Bronchial epithelial cell (primary cell): ENCODE data around the gene AOC2. TPM values are rescaled to one million over a fixed set of nuclear protein-coding genes. Genes with fewer than 3 reads are reported as not detected.
"Not testable (repeated sequence)": the region's sequence is repeated elsewhere in the genome, so short reads cannot be mapped to it uniquely, and the experiment has no call there.

ENCODE experiments used
- DNase-seq: peaks from one replicate; pipeline ENCODE4 v3.0.0-alpha.2; 2010; ENCODE audit warnings: low read depth
- FAIRE-seq: peaks from 2 replicates; lab custom pipeline; 2011; peaks lifted over from hg19 to GRCh38; lab: Jason Lieb, UNC
- H3K27me3 ChIP-seq: 2 replicates; pipeline ENCODE4 v1.5.1; 2011; ENCODE audit warnings: low read length; ENCODE audit not compliant: control insufficient read depth, insufficient read depth
- H3K36me3 ChIP-seq: 2 replicates; pipeline ENCODE4 v1.5.1; 2011; ENCODE audit warnings: low read length; ENCODE audit not compliant: control insufficient read depth, insufficient read depth
- H3K4me3 ChIP-seq: 2 replicates; pipeline ENCODE4 v1.5.1; 2011; ENCODE audit warnings: mild to moderate bottlenecking, low read depth, low read length, control low read depth
- total RNA-seq: library from RNA; depleted of rRNA; stranded (reverse); fragments of >200 nt; gene quantifications from 2 replicates; pipeline ENCODE4 v1.2.1, GENCODE V29; 2014
- TF ChIP-seq, protein P1 (sequence below): IDR thresholded peaks from 2 replicates; pipeline ENCODE4 v1.5.1; 2011; ENCODE audit warnings: mild to moderate bottlenecking, moderate library complexity, low read length, control low read depth, inconsistent platforms; ENCODE audit not compliant: insufficient read depth, severe bottlenecking

AOC2 gene
- total RNA-seq, 1 donor from 2014 or later = 0.79 TPM

GRCh38 chr17:42893359-42893758 is 49.0 kb downstream of the AOC2 start:
- FAIRE-seq = no peak
- no peak for DNase-seq
- Histone ChIP-seq H3K36me3 (no peaks in the 10 kb centered on the region), H3K27me3 (no peaks in the 10 kb centered on the region), H3K4me3 (no peak overlapping the region)
- TF ChIP-seq, protein P1, sequence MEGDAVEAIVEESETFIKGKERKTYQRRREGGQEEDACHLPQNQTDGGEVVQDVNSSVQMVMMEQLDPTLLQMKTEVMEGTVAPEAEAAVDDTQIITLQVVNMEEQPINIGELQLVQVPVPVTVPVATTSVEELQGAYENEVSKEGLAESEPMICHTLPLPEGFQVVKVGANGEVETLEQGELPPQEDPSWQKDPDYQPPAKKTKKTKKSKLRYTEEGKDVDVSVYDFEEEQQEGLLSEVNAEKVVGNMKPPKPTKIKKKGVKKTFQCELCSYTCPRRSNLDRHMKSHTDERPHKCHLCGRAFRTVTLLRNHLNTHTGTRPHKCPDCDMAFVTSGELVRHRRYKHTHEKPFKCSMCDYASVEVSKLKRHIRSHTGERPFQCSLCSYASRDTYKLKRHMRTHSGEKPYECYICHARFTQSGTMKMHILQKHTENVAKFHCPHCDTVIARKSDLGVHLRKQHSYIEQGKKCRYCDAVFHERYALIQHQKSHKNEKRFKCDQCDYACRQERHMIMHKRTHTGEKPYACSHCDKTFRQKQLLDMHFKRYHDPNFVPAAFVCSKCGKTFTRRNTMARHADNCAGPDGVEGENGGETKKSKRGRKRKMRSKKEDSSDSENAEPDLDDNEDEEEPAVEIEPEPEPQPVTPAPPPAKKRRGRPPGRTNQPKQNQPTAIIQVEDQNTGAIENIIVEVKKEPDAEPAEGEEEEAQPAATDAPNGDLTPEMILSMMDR = no peak

- FAIRE-seq (no peak), DNase-seq (no peak)
- no peaks in the 10 kb centered on the region for H3K36me3 ChIP-seq
- H3K4me3 ChIP-seq = no peak overlapping the region
- no peaks in the 10 kb centered on the region for H3K27me3 ChIP-seq
- TF ChIP-seq, protein P1 = no peak
Measured at GRCh38 chr17:42894283-42895184, 50.2 kb downstream of the AOC2 start.

DNA sequence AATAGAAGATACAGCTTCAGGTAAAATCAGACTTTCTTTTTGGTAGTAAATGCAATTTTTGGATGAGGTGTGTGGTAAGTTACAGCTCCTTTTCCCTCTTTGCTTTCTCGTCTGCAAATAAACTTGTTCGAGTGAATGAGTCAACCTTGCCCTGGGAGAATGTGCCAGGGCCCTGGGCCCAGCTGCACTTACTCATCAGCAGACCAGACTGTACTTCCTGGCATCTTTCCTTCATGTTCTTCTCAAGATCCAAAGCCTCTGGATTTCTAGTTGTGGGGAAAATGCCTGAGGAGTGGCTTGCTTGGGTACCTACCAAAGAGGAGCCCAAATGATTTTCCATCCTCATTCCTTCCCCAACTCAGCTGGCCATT is 50.8 kb downstream of the AOC2 start:
- FAIRE-seq = no peak
- H3K27me3 ChIP-seq = no peaks in the 10 kb centered on the region
- DNase-seq = peak; percentile 85
- TF ChIP-seq, protein P1 = no peak
- H3K4me3 ChIP-seq = no peak overlapping the region
- no peaks in the 10 kb centered on the region for H3K36me3 ChIP-seq

GRCh38 chr17:42898147-42898811 is 53.9 kb downstream of the AOC2 start:
- FAIRE-seq = no peak
- DNase-seq = no peak
- H3K4me3 ChIP-seq = no peak overlapping the region
- no peaks in the 10 kb centered on the region for H3K27me3 ChIP-seq
- TF ChIP-seq, protein P1 = no peak
- H3K36me3 ChIP-seq = no peaks in the 10 kb centered on the region

- not testable (repeated sequence) for H3K27me3 ChIP-seq, FAIRE-seq, H3K36me3 ChIP-seq, H3K4me3 ChIP-seq, DNase-seq
Measured at GRCh38 chr17:42899981-42900380, 55.6 kb downstream of the AOC2 start.

Other genes with a start within 250 kb of the AOC2 start
- gene RETREG3, start 235.2 kb upstream of the AOC2 start, total RNA-seq = 66.1 and 69.3 TPM in 2 replicates
- 12.1 and 21.5 TPM in 2 replicates for gene TUBG1, start 234.9 kb upstream of the AOC2 start, total RNA-seq
- gene TUBG2, start 185.3 kb upstream of the AOC2 start, total RNA-seq = 5.3 and 6.7 TPM in 2 replicates
- gene PLEKHH3, start 167.6 kb upstream of the AOC2 start, total RNA-seq = 15.3 and 26.9 TPM in 2 replicates
- 0.13 TPM in 1 of 2 replicates, not detected in the other for gene CCR10, start 162.7 kb upstream of the AOC2 start, total RNA-seq
- 0.51 and 0.53 TPM in 2 replicates for gene CNTNAP1, start 162.0 kb upstream of the AOC2 start, total RNA-seq
- 16.1 and 18.2 TPM in 2 replicates for gene EZH1, start 99.5 kb upstream of the AOC2 start, total RNA-seq
- not detected in 2 replicates for gene RAMP2, start 83.4 kb upstream of the AOC2 start, total RNA-seq
- gene VPS25, start 71.1 kb upstream of the AOC2 start, total RNA-seq = 65.3 and 76.0 TPM in 2 replicates
- gene WNK4, start 64.0 kb upstream of the AOC2 start, total RNA-seq = under 0.01 and 0.13 TPM in 2 replicates
- gene COA3, start 45.9 kb upstream of the AOC2 start, total RNA-seq = 59.8 and 69.6 TPM in 2 replicates
- gene CNTD1, start 45.7 kb upstream of the AOC2 start, total RNA-seq = not detected in 2 replicates
- 123 and 200 TPM in 2 replicates for gene BECN1, start 20.3 kb upstream of the AOC2 start, total RNA-seq
- 57.7 and 72.5 TPM in 2 replicates for gene PSME3, start 11.2 kb upstream of the AOC2 start, total RNA-seq
- 0.26 TPM in 2 replicates for gene AOC3, start 6.6 kb downstream of the AOC2 start, total RNA-seq
- not detected in 2 replicates for gene G6PC1, start 56.2 kb downstream of the AOC2 start, total RNA-seq
- gene AARSD1, start 119.9 kb downstream of the AOC2 start, total RNA-seq = 18.3 and 24.7 TPM in 2 replicates
- gene PTGES3L, start 135.5 kb downstream of the AOC2 start, total RNA-seq = under 0.01 and 0.13 TPM in 2 replicates
- gene RUNDC1, start 136.0 kb downstream of the AOC2 start, total RNA-seq = 10.3 and 11.8 TPM in 2 replicates
- 1,341 and 1,431 TPM in 2 replicates for gene RPL27, start 153.8 kb downstream of the AOC2 start, total RNA-seq
- 0.79 and 2.4 TPM in 2 replicates for gene IFI35, start 162.2 kb downstream of the AOC2 start, total RNA-seq
- gene VAT1, start 177.8 kb downstream of the AOC2 start, total RNA-seq = 88.7 and 101 TPM in 2 replicates
- gene RND2, start 180.7 kb downstream of the AOC2 start, total RNA-seq = under 0.01 and 0.38 TPM in 2 replicates